Measurements from ENCODE around the gene PPARGC1A.
A peak's percentile ranks its signal among the peaks of the same experiment; 100 is the strongest.

Gene PPARGC1A

GRCh38 chr4:23902222-23902804, 12.5 kb upstream of the PPARGC1A start:
- no peak overlapping the region for H3K4me3 ChIP-seq (ENCODE audit: control insufficient read depth, low read depth, low read length)

GRCh38 chr4:23900636-23901035, 10.8 kb upstream of the PPARGC1A start:
- TF ChIP-seq CTCF (conservative IDR thresholded peaks at IDR 0.05; ENCODE audit: control insufficient read depth, insufficient read depth, low read depth, low read length): no peak
- no peak overlapping the region for H3K4me3 ChIP-seq (ENCODE audit: control insufficient read depth, low read depth, low read length)

More at GRCh38 chr4:23902222-23902804, 12.5 kb upstream of the PPARGC1A start:
- DNase-seq (ENCODE audit: low read depth): no peak
- peak; percentile 5 for TF ChIP-seq CTCF (conservative IDR thresholded peaks at IDR 0.05; ENCODE audit: control insufficient read depth, insufficient read depth, low read depth, low read length)

GRCh38 chr4:23899565-23899964, 9.7 kb upstream of the PPARGC1A start:
- TF ChIP-seq CTCF (conservative IDR thresholded peaks at IDR 0.05; ENCODE audit: control insufficient read depth, insufficient read depth, low read depth, low read length): no peak
- H3K4me3 ChIP-seq (ENCODE audit: control insufficient read depth, low read depth, low read length): no peak overlapping the region
- DNase-seq (ENCODE audit: low read depth): no peak

More at GRCh38 chr4:23900636-23901035, 10.8 kb upstream of the PPARGC1A start:
- no peak for DNase-seq (ENCODE audit: low read depth)

GRCh38 chr4:23897564-23898109, 7.8 kb upstream of the PPARGC1A start:
- DNase-seq (ENCODE audit: low read depth): no peak
- TF ChIP-seq CTCF (conservative IDR thresholded peaks at IDR 0.05; ENCODE audit: control insufficient read depth, insufficient read depth, low read depth, low read length): no peak
- H3K4me3 ChIP-seq (ENCODE audit: control insufficient read depth, low read depth, low read length): no peak overlapping the region

GRCh38 chr4:23894021-23894420, 4.2 kb upstream of the PPARGC1A start:
- H3K4me3 ChIP-seq (ENCODE audit: control insufficient read depth, low read depth, low read length): no peak overlapping the region
- TF ChIP-seq CTCF (conservative IDR thresholded peaks at IDR 0.05; ENCODE audit: control insufficient read depth, insufficient read depth, low read depth, low read length): no peak
- no peak for DNase-seq (ENCODE audit: low read depth)

GRCh38 chr4:23891064-23891421, 1.2 kb upstream of the PPARGC1A start:
- DNase-seq (ENCODE audit: low read depth): no peak
- no peak overlapping the region for H3K4me3 ChIP-seq (ENCODE audit: control insufficient read depth, low read depth, low read length)
- TF ChIP-seq CTCF (conservative IDR thresholded peaks at IDR 0.05; ENCODE audit: control insufficient read depth, insufficient read depth, low read depth, low read length): no peak
